IMR-90 (cell line): Measurements from ENCODE around the gene CLUH.

Experiments used
- BHLHE40 ChIP-seq: fragments of 150-350 bp; IDR thresholded peaks from 2 replicates; pipeline ENCODE4 v1.6.1; 2016; ENCODE audit warnings: mild to moderate bottlenecking, low read depth, low read length
- CEBPB ChIP-seq: IDR thresholded peaks from 2 replicates; pipeline ENCODE4 v1.6.1; 2012; ENCODE audit warnings: low read depth, low read length, improper control_type of control experiment
- CTCF ChIP-seq: conservative IDR thresholded peaks from 2 replicates; pipeline ENCODE4 v1.5.1; 2012; ENCODE audit warnings: mild to moderate bottlenecking, low read depth, low read length, improper control_type of control experiment
- MAFK ChIP-seq: IDR thresholded peaks from 2 replicates; pipeline ENCODE4 v1.6.1; 2012; ENCODE audit warnings: low read depth, low read length, improper control_type of control experiment
- POLR2A ChIP-seq: IDR thresholded peaks from 2 replicates; pipeline ENCODE4 v1.6.1; 2012; ENCODE audit warnings: mild to moderate bottlenecking, low read depth, low read length
- RAD21 ChIP-seq: IDR thresholded peaks from 2 replicates; pipeline ENCODE4 v1.6.1; 2012; ENCODE audit warnings: low read length, improper control_type of control experiment
- RCOR1 ChIP-seq: IDR thresholded peaks from 2 replicates; pipeline ENCODE4 v1.6.1; 2012; ENCODE audit warnings: mild to moderate bottlenecking, low read length, improper control_type of control experiment; ENCODE audit not compliant: insufficient replicate concordance
- RFX5 ChIP-seq: IDR thresholded peaks from 2 replicates; pipeline ENCODE4 v1.8.0; 2012; ENCODE audit warnings: low read depth, mild to moderate bottlenecking, low read length, moderate library complexity
- SMC3 ChIP-seq: fragments of 150-350 bp; IDR thresholded peaks from 2 replicates; pipeline ENCODE4 v1.6.1; 2016; ENCODE audit warnings: low read depth, mild to moderate bottlenecking, antibody characterized with exemption, low read length, moderate library complexity
- TF ChIP-seq, protein P1 (sequence below): fragments of 150-350 bp; IDR thresholded peaks from 2 replicates; pipeline ENCODE4 v1.6.1; 2017; ENCODE audit warnings: mild to moderate bottlenecking, antibody characterized with exemption, low read length, low read depth

- TF ChIP-seq RAD21 (no peak), BHLHE40 (no peak), RFX5 (no peak), MAFK (no peak), POLR2A (no peak), CTCF (no peak), RCOR1 (no peak), SMC3 (no peak), CEBPB (no peak)
- TF ChIP-seq, protein P1, sequence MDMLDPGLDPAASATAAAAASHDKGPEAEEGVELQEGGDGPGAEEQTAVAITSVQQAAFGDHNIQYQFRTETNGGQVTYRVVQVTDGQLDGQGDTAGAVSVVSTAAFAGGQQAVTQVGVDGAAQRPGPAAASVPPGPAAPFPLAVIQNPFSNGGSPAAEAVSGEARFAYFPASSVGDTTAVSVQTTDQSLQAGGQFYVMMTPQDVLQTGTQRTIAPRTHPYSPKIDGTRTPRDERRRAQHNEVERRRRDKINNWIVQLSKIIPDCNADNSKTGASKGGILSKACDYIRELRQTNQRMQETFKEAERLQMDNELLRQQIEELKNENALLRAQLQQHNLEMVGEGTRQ: no peak
These were observed 4.6 kb downstream of the CLUH start for GRCh38 chr17:2706911-2707510.
